HG03558 (cell line): ENCODE measurements around the gene ATP13A3.

Source experiments
- ATAC-seq: cut with Tn5 transposase; IDR thresholded peaks from one replicate; pipeline ENCODE4 v1.9.1; 2021; ENCODE audit warnings: moderate number of reproducible peaks; ENCODE audit not compliant: unreplicated experiment; ENCODE audit errors: extremely low read depth

ATP13A3 gene

GRCh38 chr3:194481525-194482195, 5.1 kb downstream of the ATP13A3 start:
- no peak for ATAC-seq

- no peak for ATAC-seq
Measured at GRCh38 chr3:194481103-194481502, 5.7 kb downstream of the ATP13A3 start.

- ATAC-seq = no peak
Measured at GRCh38 chr3:194476784-194477183, 10.0 kb downstream of the ATP13A3 start.

- ATAC-seq = no peak
Measured at GRCh38 chr3:194475978-194476377, 10.8 kb downstream of the ATP13A3 start.

GRCh38 chr3:194475138-194475932, 11.5 kb downstream of the ATP13A3 start:
- ATAC-seq = no peak

GRCh38 chr3:194474675-194475074, 12.1 kb downstream of the ATP13A3 start:
- no peak for ATAC-seq

- no peak for ATAC-seq
Measured at GRCh38 chr3:194472290-194472920, 14.4 kb downstream of the ATP13A3 start.

GRCh38 chr3:194471863-194472262, 14.9 kb downstream of the ATP13A3 start:
- no peak for ATAC-seq

- no peak for ATAC-seq
Measured at GRCh38 chr3:194470615-194471014, 16.2 kb downstream of the ATP13A3 start.

- no peak for ATAC-seq
Measured at GRCh38 chr3:194469977-194470376, 16.8 kb downstream of the ATP13A3 start.

- ATAC-seq = no peak
Measured at GRCh38 chr3:194468086-194468485, 18.7 kb downstream of the ATP13A3 start.

GRCh38 chr3:194466761-194467356, 19.9 kb downstream of the ATP13A3 start:
- no peak for ATAC-seq

- ATAC-seq = no peak
Measured at GRCh38 chr3:194465920-194466570, 20.8 kb downstream of the ATP13A3 start.

- ATAC-seq = no peak
Measured at GRCh38 chr3:194465246-194465645, 21.6 kb downstream of the ATP13A3 start.

- ATAC-seq = no peak
Measured at GRCh38 chr3:194464692-194465091, 22.1 kb downstream of the ATP13A3 start.

- ATAC-seq = no peak
Measured at GRCh38 chr3:194462936-194463335, 23.9 kb downstream of the ATP13A3 start.

- no peak for ATAC-seq
Measured at GRCh38 chr3:194460566-194460965, 26.2 kb downstream of the ATP13A3 start.

- ATAC-seq = no peak
Measured at GRCh38 chr3:194458131-194458530, 28.7 kb downstream of the ATP13A3 start.

- no peak for ATAC-seq
Measured at GRCh38 chr3:194455481-194455880, 31.3 kb downstream of the ATP13A3 start.

GRCh38 chr3:194450341-194450740, 36.5 kb downstream of the ATP13A3 start:
- ATAC-seq = no peak
